ENCODE measurements around the gene PCDH8.

GRCh38 chr13:52896827-52897659, 48.6 kb upstream of the PCDH8 start:
- TF ChIP-seq EZH2 (IDR thresholded peaks at IDR 0.05) (no peak), POLR2AphosphoS5 (IDR thresholded peaks at IDR 0.05; ENCODE audit: borderline replicate concordance, low read depth, low read length) (no peak)
